Fibroblast of skin of left biceps (primary cell): Measurements from ENCODE around the gene CFAP100.

Experiments used
- DNase-seq, 2 experiments: peaks; one replicate each; pipeline ENCODE4 v3.0.0-alpha.2; 2013; ENCODE audit warnings: low read depth in 2 of 2

Gene CFAP100

DNA sequence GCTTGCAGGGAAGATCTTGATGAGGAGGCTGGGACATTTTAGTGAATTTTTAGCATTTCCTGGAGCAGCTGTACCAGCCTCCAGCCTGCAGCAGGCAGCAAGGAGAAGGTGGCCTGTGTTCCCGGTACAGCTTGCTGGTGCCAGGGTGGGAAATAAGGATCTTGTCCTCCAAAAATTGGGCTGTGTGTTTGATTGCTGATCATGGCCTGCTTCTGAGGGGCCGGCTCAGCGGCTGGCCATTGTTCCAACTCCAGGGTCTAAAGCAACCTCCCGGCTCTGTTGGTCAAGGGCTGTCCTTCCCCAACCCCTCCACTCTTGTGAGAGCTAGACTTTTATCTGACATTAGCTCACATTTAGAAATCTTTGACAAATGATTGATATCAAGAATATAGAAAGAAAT is 5.0 kb downstream of the CFAP100 start:
- no peak for DNase-seq

DNA sequence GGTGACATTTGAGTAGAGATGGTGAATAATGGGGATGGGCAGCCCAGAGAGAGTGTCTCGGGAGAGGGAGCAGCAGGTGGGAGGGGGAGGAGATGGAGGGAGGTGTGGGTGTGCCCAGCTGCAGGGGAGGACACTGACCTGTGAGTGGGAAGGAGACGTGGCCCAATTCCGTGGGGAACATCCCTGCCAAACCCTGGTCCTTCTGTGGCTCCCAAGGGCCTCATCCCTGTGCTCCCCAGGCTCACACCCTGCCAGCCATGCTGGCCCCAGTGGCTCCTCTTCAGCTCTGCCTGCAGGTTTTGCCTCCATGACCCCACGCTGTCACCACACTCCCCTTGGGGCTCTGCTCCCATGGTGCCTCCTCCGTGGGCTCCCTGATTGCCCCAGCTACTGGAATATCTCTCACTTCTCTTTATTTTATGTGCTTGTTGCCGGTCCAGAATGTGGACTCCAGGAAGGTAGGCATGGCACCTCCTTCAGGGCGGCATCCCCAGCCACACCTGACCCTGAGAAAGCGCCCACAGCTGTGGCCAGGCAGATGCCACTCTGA is 7.0 kb downstream of the CFAP100 start:
- DNase-seq = no peak

DNA sequence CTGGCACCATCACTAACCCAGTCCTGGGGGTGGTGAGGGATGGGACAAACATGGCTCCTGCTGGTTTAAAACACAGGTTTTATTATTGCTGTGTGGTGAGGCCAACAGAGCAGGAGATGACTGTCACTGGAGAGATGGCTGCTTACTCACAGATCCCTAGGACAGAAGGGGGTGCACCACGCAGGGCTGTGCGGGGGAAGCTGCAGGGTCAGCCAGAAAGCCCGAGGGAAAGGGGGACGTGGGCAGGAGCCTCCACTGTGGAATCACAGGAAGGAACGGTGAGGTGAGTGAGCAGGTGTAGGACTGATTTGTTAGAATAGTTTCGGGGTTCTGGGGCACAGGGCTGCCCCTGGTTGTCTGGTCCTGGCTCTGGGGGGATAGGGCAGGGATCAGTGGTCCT is 7.5 kb downstream of the CFAP100 start:
- no peak for DNase-seq

DNA sequence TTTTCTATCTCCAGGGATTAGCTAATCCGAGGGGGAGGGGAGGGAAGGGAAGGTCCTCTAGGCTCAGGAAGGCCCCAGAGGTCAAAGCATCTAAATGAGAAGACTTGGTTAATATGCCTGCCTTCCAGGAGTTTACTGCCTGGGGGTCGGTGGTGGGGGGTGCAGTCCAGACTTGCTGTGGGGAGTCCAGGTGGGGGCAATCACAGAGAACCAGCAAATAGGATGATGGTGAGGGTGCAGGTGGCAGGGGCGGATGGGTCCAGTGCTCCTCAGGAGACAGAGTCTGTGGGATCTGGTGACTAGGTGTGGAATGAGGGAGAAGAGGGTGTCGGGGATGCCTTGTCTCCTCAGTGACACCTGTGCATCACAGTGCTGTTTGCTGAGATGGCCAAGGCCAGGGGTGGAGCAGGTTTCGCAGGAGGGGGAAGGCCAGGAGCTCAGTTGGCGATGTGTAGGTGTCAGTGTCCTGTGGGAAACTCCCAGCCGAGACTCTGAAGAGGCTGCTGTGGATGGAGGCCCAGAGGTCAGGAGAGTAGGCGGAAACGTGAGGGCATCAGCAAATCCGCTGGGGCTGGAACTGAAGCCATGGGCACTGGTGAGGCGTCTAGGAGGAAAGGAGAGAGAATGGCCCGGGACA is 8.1 kb downstream of the CFAP100 start:
- DNase-seq = no peak

DNA sequence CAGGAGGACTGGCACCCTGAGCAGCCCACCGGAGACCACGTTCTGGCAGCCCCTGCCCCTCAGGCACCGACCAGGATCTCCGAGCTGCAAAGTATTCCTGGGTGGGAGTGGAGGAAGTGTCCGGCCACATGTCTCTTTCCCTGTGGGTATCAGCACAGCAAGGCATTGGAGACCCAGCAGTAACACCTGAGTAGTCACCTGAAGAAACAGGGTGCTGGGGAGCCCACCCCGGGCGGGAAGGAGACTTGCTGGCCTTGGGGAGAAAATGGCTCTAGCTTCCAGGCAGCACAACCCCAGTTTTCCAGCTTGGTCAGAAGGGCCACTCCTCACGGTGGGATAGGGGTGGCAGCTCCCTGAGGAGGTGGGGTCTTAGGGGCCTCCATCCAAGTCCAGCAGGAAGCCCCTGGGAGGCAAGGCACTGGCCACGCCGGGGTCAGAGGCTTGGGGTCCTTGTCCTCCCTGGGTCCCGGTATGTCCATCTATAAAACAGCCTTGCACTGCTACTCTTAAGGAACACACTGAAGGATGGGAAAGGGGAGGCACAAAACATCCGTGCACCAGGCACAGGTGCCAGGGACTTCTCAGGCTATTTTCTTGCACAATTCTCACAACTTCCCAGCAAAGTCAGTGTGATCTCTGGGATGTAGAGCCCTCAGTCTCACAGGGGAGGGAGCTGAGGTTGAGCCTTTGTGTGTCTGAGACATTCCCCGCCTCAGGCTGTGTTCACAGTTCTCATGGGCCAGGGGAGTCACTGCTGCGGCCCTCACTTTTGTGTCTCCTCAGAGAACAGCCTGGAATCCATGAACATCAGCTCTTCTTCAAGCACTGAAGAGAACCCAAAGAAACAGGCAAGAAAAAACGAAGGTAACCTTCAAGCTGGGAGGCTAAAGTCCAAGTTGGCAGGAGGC is 11.9 kb downstream of the CFAP100 start:
- no peak for DNase-seq

DNA sequence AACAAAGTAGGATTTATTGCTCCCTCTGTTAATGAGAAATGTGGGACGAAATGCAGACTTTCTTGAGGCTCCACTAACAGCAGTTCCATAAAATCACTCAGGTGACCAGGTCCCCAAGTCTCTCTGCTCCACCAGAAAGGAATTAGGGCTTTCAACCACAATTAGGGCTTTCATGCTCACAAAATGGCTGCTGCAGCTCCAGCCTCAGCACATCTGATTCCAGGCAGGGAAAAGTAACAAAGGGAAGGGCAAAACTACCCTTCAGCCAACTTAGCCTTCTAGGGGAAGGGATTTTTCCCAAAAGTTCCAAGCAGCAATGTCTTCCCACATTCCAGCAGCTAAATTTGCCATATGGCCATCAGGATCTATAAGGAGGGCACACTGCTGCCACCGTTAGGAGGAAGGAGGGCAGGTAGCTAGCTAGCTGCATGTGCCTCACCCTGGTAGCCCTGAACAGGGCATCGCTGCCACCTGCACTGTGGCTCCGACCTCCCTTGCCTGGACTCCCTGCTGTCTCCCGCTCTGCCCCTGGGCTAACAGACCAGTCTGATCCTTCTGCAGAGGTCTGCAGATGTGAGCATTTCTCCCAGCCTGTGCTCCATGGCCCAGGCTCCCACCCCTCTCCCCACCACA is 12.8 kb downstream of the CFAP100 start:
- DNase-seq = no peak

DNA sequence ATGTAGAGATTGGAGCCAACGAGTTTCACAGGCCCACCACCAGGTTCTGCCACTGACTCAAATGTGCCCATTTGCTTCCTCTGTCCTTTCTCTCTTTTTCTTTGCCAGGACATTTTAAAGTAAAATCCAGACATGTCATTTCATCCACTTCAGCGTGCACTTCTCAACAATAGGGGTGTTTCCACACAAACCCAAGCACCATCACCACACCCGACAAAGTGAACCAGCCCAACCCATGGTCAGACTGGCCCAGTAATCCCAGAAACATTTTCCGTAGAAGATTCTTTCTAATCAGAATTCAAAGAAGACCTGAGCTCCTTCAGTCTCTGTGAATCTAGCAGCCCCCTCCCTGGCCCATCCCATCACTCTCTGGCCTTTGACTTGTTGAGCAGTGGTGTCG is 13.4 kb downstream of the CFAP100 start:
- DNase-seq = no peak

DNA sequence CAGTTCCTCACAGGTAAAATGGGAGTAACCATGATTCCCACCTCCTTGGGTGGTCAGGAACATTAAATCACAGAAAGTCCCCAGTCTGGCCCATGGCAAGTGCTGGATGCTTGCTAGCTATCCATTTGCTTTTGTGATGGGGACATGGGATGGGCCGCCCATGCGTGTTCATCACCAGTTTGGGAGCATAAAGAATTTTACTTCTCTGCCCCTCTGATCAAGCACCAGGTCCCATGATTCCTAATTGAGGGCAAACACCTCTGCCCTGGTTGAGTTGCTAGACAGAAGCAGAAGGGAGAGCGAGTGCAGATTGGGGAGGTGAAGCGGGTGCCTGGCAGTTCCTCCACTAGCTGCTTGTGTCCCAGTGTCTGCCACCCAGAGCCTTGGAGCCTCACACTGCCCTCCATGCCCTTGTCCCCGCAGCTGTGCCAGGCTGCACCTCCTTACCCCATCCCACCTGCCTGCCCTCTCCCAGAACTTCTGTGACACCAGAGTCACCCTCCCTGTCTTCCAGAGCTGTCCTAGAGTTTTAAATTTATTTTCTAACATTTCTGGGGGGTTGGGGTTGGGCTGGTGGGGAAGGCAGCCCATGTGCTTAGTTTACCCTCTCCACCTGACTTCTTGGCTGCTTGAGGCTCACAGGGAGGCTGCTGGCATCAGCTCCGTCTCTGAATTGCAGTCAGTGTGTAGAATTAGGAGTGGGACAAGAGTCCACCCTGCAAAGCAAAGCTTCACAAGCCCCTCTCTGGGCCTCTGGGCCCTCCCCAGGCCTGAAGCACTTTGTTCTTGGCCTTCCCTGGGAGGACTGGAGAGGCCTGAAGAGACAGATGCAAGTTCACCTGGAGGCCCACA is 18.4 kb downstream of the CFAP100 start:
- no peak for DNase-seq

DNA sequence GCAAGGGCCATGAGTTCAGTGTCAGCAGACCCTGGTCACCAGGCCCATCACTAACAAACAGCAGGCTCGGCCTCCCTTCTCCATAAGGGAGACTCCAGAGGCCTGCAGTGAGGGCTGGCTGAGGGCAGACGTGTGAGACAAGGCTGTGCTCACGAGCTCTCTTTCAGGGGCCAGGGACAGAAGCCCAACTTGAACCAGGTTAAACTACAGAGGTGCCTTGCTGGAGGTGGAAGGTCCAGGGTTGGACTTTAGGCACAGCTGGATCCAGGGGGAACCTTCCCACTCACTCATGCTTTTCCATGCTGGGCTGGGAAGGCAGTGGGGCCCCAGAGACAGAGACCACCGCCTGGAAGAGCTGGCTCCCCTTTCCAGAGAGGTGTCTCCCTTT is 19.0 kb downstream of the CFAP100 start:
- DNase-seq = no peak

DNA sequence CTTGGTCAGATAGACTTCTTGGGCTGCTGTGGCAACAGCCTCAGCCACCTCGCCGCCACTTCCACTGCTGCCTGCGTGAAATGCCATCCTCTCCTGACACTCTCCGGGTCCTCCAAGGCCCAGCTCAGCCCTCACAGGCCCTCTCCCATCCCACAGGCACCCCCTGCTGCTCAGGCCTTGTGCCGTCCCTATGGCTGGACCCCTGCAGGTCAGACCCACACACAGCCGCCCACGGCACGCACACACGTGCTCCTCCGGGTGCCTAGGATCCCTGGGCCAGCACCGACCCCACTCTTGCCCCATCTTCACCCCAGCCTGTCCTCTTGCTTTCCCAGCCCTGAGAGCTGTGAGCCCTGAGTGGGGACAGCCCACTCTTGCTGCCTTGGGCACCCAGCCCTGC is 19.7 kb downstream of the CFAP100 start:
- no peak for DNase-seq

DNA sequence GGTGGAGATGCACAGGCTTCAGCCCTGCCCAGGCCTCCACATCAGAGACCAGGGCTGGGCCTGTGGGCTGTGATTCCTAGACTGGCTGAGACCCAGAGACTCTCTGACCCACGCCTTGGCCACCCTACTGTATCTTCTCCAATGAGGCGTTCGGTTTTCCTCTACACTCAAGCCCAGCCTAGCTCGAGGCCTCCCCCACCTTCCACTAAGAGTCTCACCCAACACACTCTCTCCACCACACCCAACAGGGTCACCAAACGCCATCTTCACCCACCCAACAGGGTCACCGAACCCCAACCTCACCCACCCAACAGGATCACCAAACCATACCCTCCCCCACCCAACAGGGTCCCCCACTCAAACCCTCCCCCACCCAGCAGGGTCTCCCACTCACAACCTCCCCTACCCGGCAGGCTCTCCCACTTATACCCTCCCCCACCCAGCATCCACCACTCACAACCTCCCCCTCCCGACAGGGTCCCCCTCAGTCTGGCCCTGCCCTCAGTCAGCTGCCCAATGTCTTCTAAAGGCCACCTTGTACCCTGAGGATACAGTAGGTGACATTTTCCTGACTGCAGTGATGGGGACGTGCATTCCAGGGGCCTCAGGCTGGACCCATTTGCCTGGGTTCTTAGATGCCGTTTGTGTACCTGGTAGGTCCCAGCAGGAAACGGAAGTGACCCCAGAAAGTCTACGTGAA is 20.4 kb downstream of the CFAP100 start:
- no peak for DNase-seq

DNA sequence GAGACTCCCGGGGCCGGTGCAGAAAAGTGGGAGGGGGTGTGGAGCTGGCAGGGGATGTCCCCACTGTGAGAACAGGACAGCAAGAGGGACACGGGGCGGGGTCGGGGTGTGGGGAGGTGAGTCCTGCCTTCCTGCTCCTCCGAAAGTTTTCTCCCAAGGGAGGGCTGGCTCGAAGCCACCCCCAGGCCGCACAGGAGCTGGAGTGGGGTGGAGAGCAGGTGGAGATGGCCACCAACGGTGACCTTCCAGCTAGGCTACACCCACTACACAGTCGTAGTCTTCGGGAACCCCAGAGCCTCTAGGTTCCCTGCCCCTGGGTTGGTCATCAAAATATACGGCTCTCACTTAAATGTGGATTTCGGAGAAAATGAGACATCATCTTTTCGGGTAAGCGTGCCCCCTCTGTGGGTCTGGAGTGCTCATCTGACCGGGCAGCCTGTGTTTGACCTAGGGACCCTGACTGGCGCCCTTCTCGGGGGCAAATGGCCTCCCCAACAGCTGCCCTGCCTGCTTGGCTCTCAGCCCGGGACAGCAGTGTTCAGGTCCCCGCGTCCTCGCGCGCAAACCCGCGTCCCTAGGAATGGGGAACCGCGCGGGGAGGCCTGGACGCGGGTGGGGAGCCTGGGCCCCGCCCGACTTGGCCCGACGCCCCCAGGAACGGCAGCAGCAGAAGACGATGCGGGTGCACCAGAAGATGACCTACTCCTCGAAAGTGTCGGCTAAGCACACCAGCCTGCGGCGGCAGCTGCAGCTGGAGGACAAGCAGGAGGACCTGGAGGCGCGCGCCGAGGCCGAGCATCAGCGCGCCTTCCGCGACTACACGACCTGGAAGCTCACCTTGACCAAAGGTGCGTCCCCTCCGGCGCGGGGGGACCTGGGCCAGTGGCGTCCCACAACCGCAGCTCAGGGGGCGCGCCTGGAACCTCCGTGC is 21.2 kb downstream of the CFAP100 start:
- no peak for DNase-seq

DNA sequence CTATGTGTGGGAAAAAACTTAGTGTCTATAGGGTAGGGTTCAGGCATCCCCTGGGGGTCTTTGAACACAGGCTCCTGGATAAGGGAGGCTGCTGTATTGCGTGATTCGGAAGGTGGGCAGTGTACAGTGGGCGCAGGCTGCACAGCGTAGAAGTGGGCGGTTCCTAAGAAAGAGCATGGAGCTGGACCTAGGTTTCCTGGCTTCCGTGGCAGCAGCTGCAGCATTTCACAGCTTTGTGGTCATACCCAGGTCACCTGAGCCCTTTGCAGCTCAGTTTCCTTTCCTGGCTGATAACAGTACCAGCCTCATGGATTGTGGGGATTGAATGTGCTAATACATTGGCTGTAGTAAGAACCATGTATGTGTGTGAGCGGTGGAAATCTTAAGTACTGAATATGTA is 22.2 kb downstream of the CFAP100 start:
- no peak for DNase-seq

DNA sequence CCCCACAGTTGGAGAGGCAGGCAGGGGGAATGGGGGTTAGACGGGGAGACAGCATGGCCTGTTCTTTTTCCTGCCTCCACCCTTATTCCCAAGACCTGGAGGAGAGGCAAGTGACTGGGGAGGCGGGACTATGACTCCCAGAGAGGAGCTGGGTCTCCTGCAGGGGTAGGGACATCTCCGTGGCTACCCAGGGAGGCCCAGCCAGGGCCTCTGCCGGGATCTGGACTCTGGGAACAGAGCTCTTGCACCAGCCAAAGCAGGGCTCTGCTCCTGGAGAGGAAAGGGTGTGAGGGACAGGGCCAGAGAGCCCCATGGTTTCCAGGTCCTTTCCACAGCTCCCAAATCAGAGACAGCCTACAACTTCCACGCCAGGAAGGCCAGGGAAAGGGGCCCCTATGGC is 22.8 kb downstream of the CFAP100 start:
- DNase-seq = no peak

DNA sequence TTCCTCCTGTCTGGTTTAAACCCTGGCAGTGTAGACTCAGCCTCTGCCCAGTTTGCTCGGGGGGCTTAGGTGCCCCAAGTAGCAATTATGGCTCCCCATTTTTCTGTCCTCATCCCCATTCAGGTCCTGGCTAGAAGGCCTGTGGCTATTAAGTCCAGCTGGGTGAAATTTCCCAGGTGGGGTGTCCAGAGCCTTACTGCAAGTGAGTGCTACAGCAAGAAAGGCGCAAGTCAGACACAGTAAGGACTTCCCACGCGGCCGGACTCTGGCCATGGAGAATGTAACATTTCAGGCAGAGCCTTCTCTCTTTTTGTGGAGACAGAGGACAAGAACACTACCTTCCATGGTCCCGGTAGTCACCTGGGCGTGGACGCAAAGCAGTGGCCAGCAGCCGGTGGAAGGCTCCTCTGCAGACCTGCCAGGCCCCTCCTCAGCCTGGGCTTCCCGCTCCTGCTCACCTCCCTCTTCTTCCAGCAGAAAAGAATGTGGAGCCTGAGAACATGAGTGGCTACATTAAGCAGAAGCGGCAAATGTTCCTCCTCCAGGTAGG is 23.3 kb downstream of the CFAP100 start:
- DNase-seq = no peak

DNA sequence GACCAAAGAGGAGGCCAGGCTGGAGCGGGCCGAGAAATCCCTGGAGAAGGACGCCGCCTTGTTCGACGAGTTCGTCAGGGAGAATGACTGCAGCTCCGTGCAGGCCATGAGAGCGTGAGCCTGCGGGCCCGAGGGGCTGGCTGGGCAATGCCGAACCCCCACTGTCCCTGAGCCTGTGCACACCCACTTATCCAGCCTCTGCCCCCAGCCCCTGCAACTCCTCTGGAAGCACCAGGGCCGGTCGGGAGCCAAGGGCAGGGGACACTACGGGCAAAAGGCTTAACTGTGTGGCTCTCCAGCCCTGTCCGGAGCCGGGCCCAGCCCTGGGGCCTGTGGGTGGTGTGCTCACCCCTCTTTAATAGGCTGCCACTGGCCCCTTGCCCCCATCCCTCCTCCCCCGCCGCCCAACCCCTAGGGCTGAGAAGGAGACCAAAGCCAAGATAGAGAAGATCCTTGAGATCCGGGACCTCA is 24.0 kb downstream of the CFAP100 start:
- no peak for DNase-seq

DNA sequence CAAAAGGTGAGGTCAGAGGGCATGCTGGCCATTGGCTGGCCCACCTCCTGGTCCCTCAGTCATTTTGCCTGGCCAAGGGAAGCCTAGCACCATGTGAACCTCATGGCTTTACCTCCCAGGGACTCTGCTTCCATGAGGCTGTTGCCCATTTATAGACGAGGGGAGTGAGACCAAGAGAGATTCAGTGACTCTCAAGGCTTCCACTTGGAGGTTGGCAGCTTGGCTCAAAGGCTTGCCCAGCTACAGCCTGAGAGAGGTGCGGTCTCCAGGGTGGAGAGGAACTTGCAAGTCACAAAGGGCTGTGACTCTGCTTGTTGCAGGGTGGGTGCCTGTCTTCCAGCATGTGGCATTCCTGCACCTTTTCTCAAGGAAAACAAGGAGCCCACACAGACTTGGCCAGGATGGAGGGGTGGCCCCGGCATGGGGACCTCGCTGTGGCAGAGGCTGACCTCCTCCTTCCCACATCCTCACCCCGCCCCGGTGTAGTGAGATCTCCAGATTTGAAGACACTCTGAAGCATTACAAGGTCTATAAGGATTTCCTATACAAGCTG is 24.5 kb downstream of the CFAP100 start:
- DNase-seq = no peak

DNA sequence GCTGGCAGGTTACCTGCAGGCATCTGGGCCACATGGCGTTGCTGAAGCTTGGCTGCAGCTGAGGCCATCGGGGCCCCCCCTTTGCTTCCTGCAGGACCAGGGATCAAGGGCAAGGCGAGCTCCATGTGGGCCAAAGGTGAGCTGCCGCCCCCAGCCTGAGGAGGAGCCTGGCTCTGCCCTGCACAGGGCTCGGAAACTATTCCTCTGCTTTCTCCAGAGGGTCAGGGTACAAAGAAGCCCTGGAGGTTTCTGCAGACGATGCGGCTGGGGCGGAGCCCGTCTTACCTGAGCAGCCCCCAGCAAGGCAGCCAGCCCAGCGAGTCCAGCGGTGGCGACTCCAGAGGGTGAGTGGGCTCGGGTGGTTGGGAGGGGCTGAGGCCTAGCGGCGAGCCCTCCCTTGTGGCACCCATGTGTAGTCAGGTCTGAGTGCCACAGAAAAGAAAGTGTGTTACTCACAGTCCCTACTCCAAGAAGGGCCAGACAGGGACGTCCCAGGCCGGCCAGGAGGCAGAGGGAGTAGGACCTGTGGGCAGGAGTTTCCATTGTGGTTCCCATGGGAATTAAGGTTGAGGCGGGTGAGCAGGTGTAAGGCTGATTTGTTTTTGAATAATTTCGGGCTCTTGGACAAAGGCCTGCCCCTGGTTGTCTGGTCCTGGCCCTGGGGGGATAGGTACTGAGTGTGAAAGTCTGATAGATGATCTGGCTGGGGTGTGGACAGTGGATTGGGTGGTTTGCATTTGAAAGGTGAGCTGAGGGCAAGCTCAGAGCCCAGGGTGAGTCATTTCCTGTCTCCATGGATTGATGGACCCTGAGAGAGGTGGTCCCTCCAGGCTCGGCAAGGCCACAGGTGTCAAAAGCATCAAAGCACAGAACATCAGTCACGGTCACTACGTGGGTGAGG is 25.4 kb downstream of the CFAP100 start:
- no peak for DNase-seq
